ENCODE results near the gene TP63. TPM values are rescaled to one million over a fixed set of nuclear protein-coding genes. Genes with fewer than 3 reads are reported as not detected.

The TP63 gene
- total and polyA plus RNA-seq, 7 experiments from 2014 or later = 0.11 to 0.97 (median 0.20) TPM; not detected in 4

GRCh38 chr3:189890496-189890895 lies 259.3 kb downstream of the TP63 start:
- H3K4me3 Mint-ChIP-seq = no peak overlapping the region
- POLR2A ChIA-PET = no interaction called here
- peaks cover 0 to 5% (median 0%) of the 10 kb centered on the region in 11 donors for H3K9me3 Mint-ChIP-seq
- no peak for DNase-seq
- H3K36me3 Mint-ChIP-seq = no peaks in the 10 kb centered on the region
- peaks cover 0 to 1% (median 0%) of the 10 kb centered on the region in 7 donors for H3K4me1 Mint-ChIP-seq
- ATAC-seq = no peak
- peaks cover 0 to 2% (median 0%) of the 10 kb centered on the region in 5 donors for H3K27me3 Mint-ChIP-seq
- Histone ChIP-seq H3K27me3 (ENCODE audit: control insufficient read depth in 2 of 2, insufficient read depth in 2 of 2, low read length in 2 of 2) (no peaks in the 10 kb centered on the region), H3K4me3 (ENCODE audit: low read length) (no peak overlapping the region), H3K4me1 (ENCODE audit: control insufficient read depth in 2 of 2, insufficient read depth in 2 of 2, low read length in 2 of 2) (no peaks in the 10 kb centered on the region), H3K36me3 (ENCODE audit: control insufficient read depth in 2 of 3, insufficient read depth in 3 of 3, low read length in 3 of 3) (no peaks in the 10 kb centered on the region), H3K9me3 (ENCODE audit: control insufficient read depth in 2 of 3, low read length in 3 of 3) (no peaks in the 10 kb centered on the region), H3K27ac (ENCODE audit: low read depth, low read length) (no peak overlapping the region)
- CTCF ChIA-PET = no interaction called here
- no peak overlapping the region for H3K27ac Mint-ChIP-seq
- intact Hi-C loops (cut with micrococcal nuclease) = no loop called here

- Mint-ChIP-seq H3K9me3 (no peaks in the 10 kb centered on the region), H3K4me3 (no peak overlapping the region), H3K4me1 (no peaks in the 10 kb centered on the region), H3K36me3 (no peaks in the 10 kb centered on the region), H3K27me3 (no peaks in the 10 kb centered on the region), H3K27ac (no peak overlapping the region)
- no peak for ATAC-seq
- Histone ChIP-seq H3K9me3 (ENCODE audit: control insufficient read depth in 2 of 3, low read length in 3 of 3) (no peaks in the 10 kb centered on the region), H3K27ac (ENCODE audit: low read depth, low read length) (no peak overlapping the region), H3K4me1 (ENCODE audit: control insufficient read depth in 2 of 2, insufficient read depth in 2 of 2, low read length in 2 of 2) (no peaks in the 10 kb centered on the region), H3K4me3 (ENCODE audit: low read length) (no peak overlapping the region), H3K27me3 (ENCODE audit: control insufficient read depth in 2 of 2, insufficient read depth in 2 of 2, low read length in 2 of 2) (no peaks in the 10 kb centered on the region), H3K36me3 (ENCODE audit: control insufficient read depth in 2 of 3, insufficient read depth in 3 of 3, low read length in 3 of 3) (no peaks in the 10 kb centered on the region)
- intact Hi-C loops (cut with micrococcal nuclease) = no loop called here
- POLR2A ChIA-PET = no interaction called here
- CTCF ChIA-PET = no interaction called here
- no peak for DNase-seq
These were observed 265.3 kb downstream of the TP63 start for GRCh38 chr3:189896533-189896932.

- H3K4me3 ChIP-seq (ENCODE audit: low read length) = no peak overlapping the region
These were observed 266.2 kb downstream of the TP63 start for GRCh38 chr3:189897406-189897805.

GRCh38 chr3:189898559-189899153 lies 267.5 kb downstream of the TP63 start:
- H3K27me3 ChIP-seq (ENCODE audit: control insufficient read depth in 2 of 2, insufficient read depth in 2 of 2, low read length in 2 of 2) = no peaks in the 10 kb centered on the region
- H3K4me3 ChIP-seq (ENCODE audit: low read length) = no peak overlapping the region
- no peak for ATAC-seq
- POLR2A ChIA-PET = no interaction called here
- Mint-ChIP-seq H3K27ac (no peak overlapping the region), H3K27me3 (no peaks in the 10 kb centered on the region), H3K4me3 (no peak overlapping the region), H3K36me3 (no peaks in the 10 kb centered on the region), H3K9me3 (no peaks in the 10 kb centered on the region), H3K4me1 (no peaks in the 10 kb centered on the region)
- no peak overlapping the region for H3K27ac ChIP-seq (ENCODE audit: low read depth, low read length)
- CTCF ChIA-PET = no interaction called here
- H3K36me3 ChIP-seq (ENCODE audit: control insufficient read depth in 2 of 3, insufficient read depth in 3 of 3, low read length in 3 of 3) = no peaks in the 10 kb centered on the region
- DNase-seq = no peak
- no peaks in the 10 kb centered on the region for H3K9me3 ChIP-seq (ENCODE audit: control insufficient read depth in 2 of 3, low read length in 3 of 3)
- intact Hi-C loops (cut with micrococcal nuclease) = no loop called here
- no peaks in the 10 kb centered on the region for H3K4me1 ChIP-seq (ENCODE audit: control insufficient read depth in 2 of 2, insufficient read depth in 2 of 2, low read length in 2 of 2)

More at GRCh38 chr3:189897406-189897805, 266.2 kb downstream of the TP63 start:
- H3K4me1 Mint-ChIP-seq = no peaks in the 10 kb centered on the region
- no peaks in the 10 kb centered on the region for H3K9me3 ChIP-seq (ENCODE audit: control insufficient read depth in 2 of 3, low read length in 3 of 3)
- H3K4me3 Mint-ChIP-seq = no peak overlapping the region
- POLR2A ChIA-PET = no interaction called here
- H3K4me1 ChIP-seq (ENCODE audit: control insufficient read depth in 2 of 2, insufficient read depth in 2 of 2, low read length in 2 of 2) = no peaks in the 10 kb centered on the region
- no peaks in the 10 kb centered on the region for H3K36me3 Mint-ChIP-seq
- no peaks in the 10 kb centered on the region for H3K36me3 ChIP-seq (ENCODE audit: control insufficient read depth in 2 of 3, insufficient read depth in 3 of 3, low read length in 3 of 3)
- DNase-seq (no peak), ATAC-seq (no peak)
- H3K27me3 ChIP-seq (ENCODE audit: control insufficient read depth in 2 of 2, insufficient read depth in 2 of 2, low read length in 2 of 2) = no peaks in the 10 kb centered on the region
- CTCF ChIA-PET = no interaction called here
- H3K27ac Mint-ChIP-seq = no peak overlapping the region
- no peak overlapping the region for H3K27ac ChIP-seq (ENCODE audit: low read depth, low read length)
- H3K9me3 Mint-ChIP-seq = no peaks in the 10 kb centered on the region
- intact Hi-C loops (cut with micrococcal nuclease) = no loop called here
- H3K27me3 Mint-ChIP-seq = no peaks in the 10 kb centered on the region

DNA sequence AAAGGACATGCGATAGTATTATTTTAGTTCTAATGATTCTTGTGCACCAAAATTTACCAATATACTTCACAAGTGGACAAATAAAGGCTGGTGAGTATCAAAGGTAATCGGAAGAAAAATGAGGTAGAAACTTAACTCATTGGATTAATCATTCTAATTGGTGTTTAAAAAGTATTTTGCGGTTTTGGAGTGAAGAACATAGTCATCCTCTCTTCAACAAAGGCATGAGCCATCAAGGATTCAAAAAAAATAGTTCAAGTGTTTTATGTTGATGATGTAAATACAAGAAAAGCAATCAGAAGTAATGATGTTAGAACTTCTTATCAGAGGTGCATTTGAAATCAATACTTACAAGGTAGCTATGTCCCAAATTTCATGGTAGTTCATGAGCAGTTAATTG lies 268.0 kb downstream of the TP63 start:
- Mint-ChIP-seq H3K4me1 (no peaks in the 10 kb centered on the region), H3K9me3 (no peaks in the 10 kb centered on the region), H3K4me3 (no peak overlapping the region), H3K27me3 (no peaks in the 10 kb centered on the region), H3K36me3 (no peaks in the 10 kb centered on the region), H3K27ac (no peak overlapping the region)
- no peaks in the 10 kb centered on the region for H3K27me3 ChIP-seq (ENCODE audit: control insufficient read depth in 2 of 2, insufficient read depth in 2 of 2, low read length in 2 of 2)
- no peak overlapping the region for H3K4me3 ChIP-seq (ENCODE audit: low read length)
- ChIA-PET POLR2A (no interaction called here), CTCF (no interaction called here)
- no peak overlapping the region for H3K27ac ChIP-seq (ENCODE audit: low read depth, low read length)
- ATAC-seq (no peak), DNase-seq (no peak)
- intact Hi-C loops (cut with micrococcal nuclease) = no loop called here
- no peaks in the 10 kb centered on the region for H3K4me1 ChIP-seq (ENCODE audit: control insufficient read depth in 2 of 2, insufficient read depth in 2 of 2, low read length in 2 of 2)
- no peaks in the 10 kb centered on the region for H3K9me3 ChIP-seq (ENCODE audit: control insufficient read depth in 2 of 3, low read length in 3 of 3)
- H3K36me3 ChIP-seq (ENCODE audit: control insufficient read depth in 2 of 3, insufficient read depth in 3 of 3, low read length in 3 of 3) = no peaks in the 10 kb centered on the region

GRCh38 chr3:189900578-189900977 lies 269.4 kb downstream of the TP63 start:
- H3K4me1 ChIP-seq (ENCODE audit: control insufficient read depth in 2 of 2, insufficient read depth in 2 of 2, low read length in 2 of 2) = no peaks in the 10 kb centered on the region
- Mint-ChIP-seq H3K36me3 (no peaks in the 10 kb centered on the region), H3K27ac (no peak overlapping the region), H3K9me3 (no peaks in the 10 kb centered on the region), H3K4me1 (no peaks in the 10 kb centered on the region), H3K27me3 (no peaks in the 10 kb centered on the region), H3K4me3 (no peak overlapping the region)
- POLR2A ChIA-PET = no interaction called here
- intact Hi-C loops (cut with micrococcal nuclease) = no loop called here
- CTCF ChIA-PET = no interaction called here
- DNase-seq = no peak
- no peaks in the 10 kb centered on the region for H3K36me3 ChIP-seq (ENCODE audit: control insufficient read depth in 2 of 3, insufficient read depth in 3 of 3, low read length in 3 of 3)
- H3K4me3 ChIP-seq (ENCODE audit: low read length) = no peak overlapping the region
- H3K27ac ChIP-seq (ENCODE audit: low read depth, low read length) = no peak overlapping the region
- no peaks in the 10 kb centered on the region for H3K9me3 ChIP-seq (ENCODE audit: control insufficient read depth in 2 of 3, low read length in 3 of 3)
- no peak for ATAC-seq
- no peaks in the 10 kb centered on the region for H3K27me3 ChIP-seq (ENCODE audit: control insufficient read depth in 2 of 2, insufficient read depth in 2 of 2, low read length in 2 of 2)

DNA sequence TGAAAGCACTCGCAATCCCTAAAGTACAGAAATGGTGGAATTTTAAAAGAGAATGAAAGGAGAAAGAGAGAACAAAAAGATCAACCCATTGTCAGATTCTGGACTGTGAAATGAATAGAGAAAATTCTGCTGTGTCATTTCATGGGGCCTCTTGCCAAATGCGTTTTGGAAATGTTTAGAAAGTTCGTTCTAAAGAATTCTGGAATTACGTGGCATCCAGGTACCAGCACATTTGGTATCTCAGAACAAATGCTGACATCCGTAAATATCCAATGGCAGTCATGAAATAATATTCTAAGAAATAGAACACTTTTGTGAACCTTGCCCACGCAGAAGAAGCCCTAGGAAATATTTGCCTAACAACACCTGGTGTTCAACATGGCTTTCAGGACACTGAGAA lies 270.3 kb downstream of the TP63 start:
- no peak for ATAC-seq
- intact Hi-C loops (cut with micrococcal nuclease) = no loop called here
- no peaks in the 10 kb centered on the region for H3K27me3 ChIP-seq (ENCODE audit: control insufficient read depth in 2 of 2, insufficient read depth in 2 of 2, low read length in 2 of 2)
- no peaks in the 10 kb centered on the region for H3K36me3 ChIP-seq (ENCODE audit: control insufficient read depth in 2 of 3, insufficient read depth in 3 of 3, low read length in 3 of 3)
- H3K36me3 Mint-ChIP-seq = no peaks in the 10 kb centered on the region
- peaks cover 0 to under 1% (median 0%) of the 10 kb centered on the region in 5 donors for H3K27me3 Mint-ChIP-seq
- no peaks in the 10 kb centered on the region for H3K9me3 Mint-ChIP-seq
- no peaks in the 10 kb centered on the region for H3K4me1 Mint-ChIP-seq
- H3K4me3 Mint-ChIP-seq = no peak overlapping the region
- ChIA-PET POLR2A (no interaction called here), CTCF (no interaction called here)
- H3K9me3 ChIP-seq (ENCODE audit: control insufficient read depth in 2 of 3, low read length in 3 of 3) = no peaks in the 10 kb centered on the region
- H3K27ac Mint-ChIP-seq = no peak overlapping the region
- no peak overlapping the region for H3K27ac ChIP-seq (ENCODE audit: low read depth, low read length)
- DNase-seq = no peak
- no peak overlapping the region for H3K4me3 ChIP-seq (ENCODE audit: low read length)
- no peaks in the 10 kb centered on the region for H3K4me1 ChIP-seq (ENCODE audit: control insufficient read depth in 2 of 2, insufficient read depth in 2 of 2, low read length in 2 of 2)
